ENCODE measurements around the gene TOMM40L.
"Not testable (repeated sequence)": the region's sequence is repeated elsewhere in the genome, so short reads cannot be mapped to it uniquely, and the experiment has no call there.

The TOMM40L gene

DNA sequence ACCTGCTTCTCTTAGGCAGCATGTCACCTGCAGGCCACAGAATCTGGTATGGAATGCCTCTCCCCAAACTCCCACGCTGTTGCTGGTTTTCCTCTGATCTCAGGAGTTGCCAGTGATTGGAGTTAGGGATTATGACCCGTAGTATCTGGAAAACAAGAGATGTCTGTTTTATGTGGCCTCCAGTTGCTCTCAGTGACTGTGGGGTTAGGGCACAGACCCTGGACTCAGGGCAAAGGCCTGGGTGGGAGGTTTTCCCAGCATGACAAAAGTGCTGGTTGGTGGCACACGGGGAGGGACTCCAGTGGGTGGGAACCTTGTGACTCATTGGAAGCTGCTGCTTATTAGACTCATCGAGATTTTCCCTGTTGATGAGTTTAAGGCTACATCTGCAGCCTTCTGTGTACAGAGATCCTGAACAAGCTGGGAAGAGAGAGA is 12.2 kb downstream of the TOMM40L start, which contains the start of gene NR1I3:
NR1I3 (minus strand) TSS at position 165 of the 435 bp plus-strand sequence. CDS start 1,638 bp downstream, outside the sequence.
- Mint-ChIP-seq H3K36me3 (peaks cover 2% of the 10 kb centered on the region), H3K27me3 (peaks cover 8% of the 10 kb centered on the region), H3K4me1 (peaks cover 5% of the 10 kb centered on the region), H3K9me3 (no peaks in the 10 kb centered on the region), H3K4me3 (no peak within 1 kb of the TSS), H3K27ac (no peak within 1 kb of the TSS)
- DNase-seq (ENCODE audit: low spot score in 2 of 2) (no peak), ATAC-seq (ENCODE audit: low read depth) (no peak)

DNA sequence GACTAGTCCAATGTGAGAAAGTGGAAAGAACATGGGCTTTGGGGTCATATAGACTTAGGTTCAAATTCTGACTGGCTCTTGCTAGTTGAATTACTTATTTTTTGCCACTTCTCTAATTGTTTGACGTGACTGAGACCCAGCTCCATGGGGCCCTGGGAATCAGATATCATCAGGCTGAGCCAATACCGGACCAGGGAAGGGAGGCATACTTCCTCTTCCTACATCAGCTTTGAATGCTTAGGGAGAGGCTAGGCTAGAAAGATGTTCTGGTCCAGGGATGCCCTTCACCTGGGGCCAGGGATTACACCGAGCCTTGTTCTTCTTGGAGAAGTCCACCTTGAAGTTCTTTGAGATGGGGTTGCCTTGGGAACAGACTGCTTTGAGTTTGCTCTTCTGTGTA is 15.8 kb downstream of the TOMM40L start:
- no peaks in the 10 kb centered on the region for H3K36me3 Mint-ChIP-seq
- peaks cover 5% of the 10 kb centered on the region for H3K4me1 Mint-ChIP-seq
- no peak overlapping the region for H3K27ac Mint-ChIP-seq

DNA sequence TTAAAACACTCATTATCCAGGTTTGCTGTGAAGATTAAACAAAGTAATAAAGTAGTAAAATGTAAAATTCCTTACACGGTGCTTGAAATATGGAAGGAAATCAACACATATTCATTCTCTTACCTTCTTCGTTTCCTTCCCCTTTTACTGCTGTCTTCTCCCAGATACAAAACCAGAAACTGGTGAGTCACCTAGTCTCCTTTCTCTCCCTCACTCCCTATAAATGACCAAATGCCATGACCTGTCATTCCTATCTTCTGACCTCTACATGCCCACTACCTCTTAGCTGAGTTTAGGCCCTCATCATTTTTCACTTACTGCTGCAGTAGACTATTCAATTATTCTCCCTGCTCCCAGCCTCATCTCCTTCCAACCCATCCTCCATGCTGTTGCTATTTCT is 16.5 kb downstream of the TOMM40L start:
- DNase-seq (ENCODE audit: low spot score in 2 of 2) = no peak
- ATAC-seq (ENCODE audit: low read depth) = no peak
- Mint-ChIP-seq H3K4me3 (no peak overlapping the region), H3K9me3 (no peaks in the 10 kb centered on the region), H3K27ac (no peak overlapping the region), H3K4me1 (peaks cover 5% of the 10 kb centered on the region), H3K27me3 (peaks cover 8% of the 10 kb centered on the region), H3K36me3 (no peaks in the 10 kb centered on the region)

More for the DNA sequence above, 15.8 kb downstream of the TOMM40L start:
- H3K27me3 Mint-ChIP-seq = peaks cover 8% of the 10 kb centered on the region
- no peak for ATAC-seq (ENCODE audit: low read depth)
- no peak overlapping the region for H3K4me3 Mint-ChIP-seq
- DNase-seq (ENCODE audit: low spot score in 2 of 2) = no peak
- H3K9me3 Mint-ChIP-seq = no peaks in the 10 kb centered on the region

DNA sequence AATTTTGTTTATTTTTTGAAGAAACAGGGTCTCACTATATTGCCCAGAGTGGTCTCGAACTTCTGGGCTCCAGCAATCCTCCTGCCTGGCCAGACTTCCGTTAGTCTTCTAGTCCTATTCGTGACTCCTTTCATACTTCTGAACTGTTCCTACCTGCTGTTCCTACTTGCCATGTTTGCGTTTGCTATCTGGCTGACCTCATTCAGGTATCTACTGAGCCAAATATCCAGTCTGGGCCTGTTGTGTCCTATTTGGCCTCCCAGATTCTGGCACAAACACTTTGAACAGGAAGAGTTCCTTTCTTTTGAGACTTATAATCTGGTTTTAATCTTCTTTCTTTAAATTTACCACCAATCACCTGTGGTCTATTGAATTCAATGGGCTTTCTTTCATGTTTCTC is 19.0 kb downstream of the TOMM40L start:
- DNase-seq (ENCODE audit: low spot score in 2 of 2) = no peak

DNA sequence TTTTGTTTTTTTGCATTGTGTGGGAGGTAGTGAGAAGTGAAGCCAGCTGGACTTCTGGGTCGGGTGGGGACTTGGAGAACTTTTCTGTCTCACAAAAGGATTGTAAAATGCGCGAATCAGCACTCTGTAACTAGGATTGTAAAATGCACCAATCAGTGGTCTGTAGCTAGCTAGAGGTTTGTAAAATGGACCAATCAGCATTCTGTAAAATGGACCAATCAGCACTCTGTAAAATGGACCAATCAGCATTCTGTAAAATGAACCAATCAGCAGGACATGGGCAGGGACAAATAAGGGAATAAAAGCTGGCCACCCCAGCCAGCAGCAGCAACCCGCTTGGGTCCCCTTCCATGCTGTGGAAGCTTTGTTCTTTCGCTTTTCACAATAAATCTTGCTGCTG is 24.2 kb downstream of the TOMM40L start:
- not testable (repeated sequence) for H3K9me3 Mint-ChIP-seq; H3K27me3 Mint-ChIP-seq; ATAC-seq (ENCODE audit: low read depth); H3K36me3 Mint-ChIP-seq; H3K4me1 Mint-ChIP-seq; H3K27ac Mint-ChIP-seq; H3K4me3 Mint-ChIP-seq; DNase-seq (ENCODE audit: low spot score in 2 of 2)

More for the DNA sequence above, 19.0 kb downstream of the TOMM40L start:
- Mint-ChIP-seq H3K9me3 (no peaks in the 10 kb centered on the region), H3K27ac (no peak overlapping the region), H3K4me3 (no peak overlapping the region), H3K4me1 (peaks cover 5% of the 10 kb centered on the region), H3K36me3 (no peaks in the 10 kb centered on the region), H3K27me3 (peaks cover 7% of the 10 kb centered on the region)
- no peak for ATAC-seq (ENCODE audit: low read depth)

DNA sequence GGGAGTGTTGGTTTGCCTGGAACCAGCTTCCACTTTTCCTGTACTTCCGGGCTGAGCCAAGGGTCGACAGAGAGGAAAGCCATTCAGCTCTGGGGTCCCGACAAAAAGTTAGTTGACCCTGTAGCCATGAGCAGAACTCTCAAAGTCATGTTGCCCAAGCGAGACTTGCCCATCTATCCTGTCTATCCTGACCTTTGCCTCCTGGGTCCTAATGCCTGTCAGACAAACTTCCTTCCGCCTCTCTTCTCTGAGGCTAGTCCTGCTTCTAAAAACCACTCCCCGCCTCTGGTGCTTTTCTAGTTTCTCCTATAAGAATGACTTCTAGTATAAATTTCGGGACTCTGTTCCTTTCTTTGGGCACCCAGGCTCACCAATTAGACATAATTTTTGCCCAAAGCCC is 25.0 kb downstream of the TOMM40L start:
- DNase-seq (ENCODE audit: low spot score in 2 of 2) = no peak
- Mint-ChIP-seq H3K4me1 (no peaks in the 10 kb centered on the region), H3K27ac (no peak overlapping the region), H3K27me3 (peaks cover 9% of the 10 kb centered on the region), H3K4me3 (no peak overlapping the region), H3K9me3 (peaks cover 4% of the 10 kb centered on the region), H3K36me3 (peaks cover 3% of the 10 kb centered on the region)
- ATAC-seq (ENCODE audit: low read depth) = no peak

DNA sequence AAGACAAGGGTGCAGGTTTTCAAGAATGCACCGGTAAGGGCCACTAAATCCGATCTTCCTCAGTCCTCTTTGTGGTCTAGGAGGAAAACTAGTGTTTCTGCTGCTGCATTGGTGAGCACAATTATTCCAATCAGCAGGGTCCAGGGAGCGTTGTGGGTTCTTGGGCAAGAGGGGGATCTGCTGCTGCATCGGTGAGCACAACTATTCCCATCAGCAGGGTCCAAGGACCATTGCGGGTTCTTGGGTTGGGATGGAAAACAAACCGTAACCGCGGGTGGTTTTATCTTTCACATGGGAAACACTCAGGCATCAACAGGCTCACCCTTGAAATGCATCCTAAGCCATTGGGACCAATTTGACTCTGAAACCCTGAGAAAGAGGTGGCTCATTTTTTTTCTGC is 25.7 kb downstream of the TOMM40L start:
- ATAC-seq (ENCODE audit: low read depth) (no peak), DNase-seq (ENCODE audit: low spot score in 2 of 2) (no peak)
- Mint-ChIP-seq H3K9me3 (peaks cover 5% of the 10 kb centered on the region), H3K27ac (no peak overlapping the region), H3K36me3 (peaks cover 3% of the 10 kb centered on the region), H3K4me3 (no peak overlapping the region), H3K4me1 (no peaks in the 10 kb centered on the region), H3K27me3 (peaks cover 9% of the 10 kb centered on the region)

DNA sequence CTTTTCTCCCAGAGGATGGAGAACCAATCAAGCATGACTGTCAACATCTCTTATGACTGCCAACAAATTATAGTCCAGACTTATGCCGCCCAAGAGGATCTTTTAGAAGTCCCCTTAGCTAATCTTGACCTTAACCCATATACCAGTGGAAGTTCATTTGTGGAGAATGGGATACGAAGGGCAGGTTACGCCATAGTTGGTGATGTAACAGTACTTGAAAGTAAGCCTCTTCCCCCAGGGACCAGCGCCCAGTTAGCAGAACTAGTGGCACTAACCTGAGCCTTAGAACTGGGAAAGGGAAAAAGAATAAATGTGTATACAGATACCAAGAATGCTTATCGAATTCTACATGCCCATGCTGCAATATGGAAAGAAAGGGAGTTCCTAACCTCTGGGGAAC is 29.4 kb downstream of the TOMM40L start:
- H3K27me3 Mint-ChIP-seq = peaks cover 24% of the 10 kb centered on the region
- not testable (repeated sequence) for H3K4me3 Mint-ChIP-seq; H3K27ac Mint-ChIP-seq; H3K4me1 Mint-ChIP-seq; DNase-seq (ENCODE audit: low spot score in 2 of 2); H3K9me3 Mint-ChIP-seq; ATAC-seq (ENCODE audit: low read depth)
- peaks cover 11% of the 10 kb centered on the region for H3K36me3 Mint-ChIP-seq

DNA sequence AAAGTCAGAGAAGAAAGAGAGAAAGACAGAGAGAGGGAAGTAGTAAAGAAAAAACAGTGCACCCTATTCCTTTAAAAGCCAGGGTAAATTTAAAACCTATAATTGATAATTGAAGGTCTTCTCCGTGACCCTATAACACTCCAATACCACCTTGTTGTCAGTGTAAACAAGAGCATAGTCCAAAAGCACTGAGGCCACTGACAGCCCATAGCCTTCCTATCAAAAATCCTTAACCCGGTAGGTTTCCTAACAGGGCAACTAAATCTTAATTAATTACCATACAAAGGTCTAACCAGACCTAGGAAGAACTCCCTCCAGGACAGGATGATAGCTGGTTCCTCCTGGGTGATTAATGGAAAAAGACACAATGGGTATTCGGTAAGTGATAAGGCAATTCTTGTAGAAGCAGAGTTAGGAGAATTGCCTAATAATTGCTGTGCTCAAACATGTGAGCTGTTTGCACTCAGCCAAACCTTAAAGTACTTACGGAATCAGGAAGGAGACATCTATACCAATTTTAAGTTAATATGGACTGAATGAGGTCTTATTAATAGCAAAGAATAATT is 30.2 kb downstream of the TOMM40L start:
- H3K36me3 Mint-ChIP-seq = peaks cover 11% of the 10 kb centered on the region
- H3K4me3 Mint-ChIP-seq; DNase-seq (ENCODE audit: low spot score in 2 of 2); H3K9me3 Mint-ChIP-seq; H3K27ac Mint-ChIP-seq; ATAC-seq (ENCODE audit: low read depth): not testable (repeated sequence)
- peaks cover 11% of the 10 kb centered on the region for H3K4me1 Mint-ChIP-seq
- peaks cover 26% of the 10 kb centered on the region for H3K27me3 Mint-ChIP-seq

DNA sequence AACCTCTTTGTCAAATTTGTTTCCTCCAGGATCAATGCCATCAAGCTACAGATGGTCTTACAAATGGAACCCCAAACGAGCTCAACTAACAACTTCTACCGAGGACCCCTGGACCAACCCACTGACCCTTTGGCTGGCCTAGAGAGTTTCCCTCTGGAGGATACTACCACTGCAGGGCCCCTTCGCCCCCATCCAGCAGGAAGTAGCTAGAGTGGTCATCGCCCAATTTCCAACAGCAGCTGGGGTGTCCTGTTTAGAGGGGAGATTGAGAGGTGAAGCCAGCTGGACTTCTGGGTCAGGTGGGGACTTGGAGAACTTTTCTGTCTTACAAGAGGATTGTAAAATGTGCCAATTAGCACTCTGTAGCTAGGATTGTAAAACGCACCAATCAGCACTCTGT is 31.2 kb downstream of the TOMM40L start:
- not testable (repeated sequence) for H3K4me3 Mint-ChIP-seq; H3K9me3 Mint-ChIP-seq; H3K27ac Mint-ChIP-seq; ATAC-seq (ENCODE audit: low read depth)
- peak in 1 of 2 donors; percentile 22 for DNase-seq (ENCODE audit: low spot score in 2 of 2)
- Mint-ChIP-seq H3K36me3 (peaks cover 11% of the 10 kb centered on the region), H3K27me3 (peaks cover 34% of the 10 kb centered on the region), H3K4me1 (peaks cover 19% of the 10 kb centered on the region)

DNA sequence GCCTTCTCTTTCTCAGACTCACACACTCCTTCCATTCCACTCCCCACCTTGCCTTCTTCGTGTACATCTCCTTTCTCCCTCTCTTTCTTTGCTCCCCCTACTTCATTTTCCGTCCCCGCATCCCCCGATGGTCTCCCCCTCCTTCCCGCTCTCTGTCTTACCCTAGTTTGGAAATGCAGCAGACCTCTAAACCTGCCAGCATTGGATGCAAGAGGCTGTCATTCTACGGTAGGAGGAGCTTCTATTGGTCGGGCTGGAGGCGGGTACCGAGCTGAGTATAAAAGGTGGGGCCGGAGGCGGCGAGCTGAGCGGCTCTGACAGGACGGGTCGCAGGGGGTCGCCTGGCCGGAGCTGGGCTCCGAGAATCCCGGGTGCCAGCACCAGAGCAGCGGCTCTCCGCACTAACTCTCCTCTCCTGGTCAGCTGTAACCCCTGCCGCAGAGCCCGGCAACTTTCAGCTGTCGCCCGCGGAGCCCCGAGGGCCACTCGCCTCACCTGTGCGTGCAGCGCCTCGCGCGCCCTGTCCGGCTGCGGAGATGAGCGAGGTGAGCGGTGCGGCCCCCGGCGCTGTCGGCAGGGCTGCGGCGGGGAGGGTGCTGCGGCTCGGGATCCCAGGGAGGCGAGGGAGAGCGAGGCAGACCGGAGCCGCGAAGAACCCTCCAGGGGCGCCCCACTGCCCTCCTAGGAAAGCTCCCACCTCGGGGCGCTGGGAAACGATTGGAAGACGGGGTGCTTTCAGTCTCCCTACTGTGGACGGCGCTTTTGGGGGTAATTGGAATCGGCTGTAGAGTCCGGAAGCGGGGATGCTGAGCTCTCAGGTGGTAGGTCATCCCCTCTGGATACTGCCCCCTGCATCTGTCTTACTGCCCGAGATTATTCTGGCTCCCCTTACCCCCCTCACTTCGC is 32.8 kb downstream of the TOMM40L start, which contains the start of gene PCP4L1:
PCP4L1 (plus strand) TSS at position 307 of the 906 bp plus-strand sequence; CDS start at position 537, 230 bp downstream.
- H3K36me3 Mint-ChIP-seq = peaks cover 11% of the 10 kb centered on the region
- peak within 1 kb of the TSS; percentile 67 for H3K4me3 Mint-ChIP-seq
- peak; percentile 76 for ATAC-seq (ENCODE audit: low read depth)
- H3K27ac Mint-ChIP-seq = no peak within 1 kb of the TSS
- H3K4me1 Mint-ChIP-seq = peaks cover 19% of the 10 kb centered on the region
- peak; percentile 11 to 35 for DNase-seq (ENCODE audit: low spot score in 2 of 2)
- peaks cover 38% of the 10 kb centered on the region for H3K27me3 Mint-ChIP-seq
- H3K9me3 Mint-ChIP-seq = peaks cover 10% of the 10 kb centered on the region

DNA sequence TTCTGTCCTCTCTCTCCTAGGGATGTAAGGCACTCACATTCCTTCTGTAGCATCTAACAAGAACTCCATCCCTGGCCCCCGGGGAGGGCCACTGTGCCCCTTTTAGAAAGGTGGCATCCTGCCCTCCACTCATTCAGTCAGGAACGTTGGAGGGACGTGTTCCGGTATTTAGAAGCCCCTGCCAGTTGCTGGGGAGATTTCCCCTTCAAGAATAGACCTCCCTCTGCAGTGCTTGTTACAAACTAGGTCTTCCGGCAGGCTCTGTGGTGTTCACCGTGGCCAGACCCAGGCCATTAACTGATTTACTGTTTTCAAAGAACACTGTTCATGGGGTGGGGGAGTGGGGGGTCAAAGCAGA is 33.5 kb downstream of the TOMM40L start:
- no peak for ATAC-seq (ENCODE audit: low read depth)
- peaks cover 35% of the 10 kb centered on the region for H3K27me3 Mint-ChIP-seq
- peaks cover 19% of the 10 kb centered on the region for H3K4me1 Mint-ChIP-seq
- peak overlapping the region; percentile 27 for H3K4me3 Mint-ChIP-seq
- peaks cover 10% of the 10 kb centered on the region for H3K9me3 Mint-ChIP-seq
- peaks cover 11% of the 10 kb centered on the region for H3K36me3 Mint-ChIP-seq
- no peak for DNase-seq (ENCODE audit: low spot score in 2 of 2)
- no peak overlapping the region for H3K27ac Mint-ChIP-seq

DNA sequence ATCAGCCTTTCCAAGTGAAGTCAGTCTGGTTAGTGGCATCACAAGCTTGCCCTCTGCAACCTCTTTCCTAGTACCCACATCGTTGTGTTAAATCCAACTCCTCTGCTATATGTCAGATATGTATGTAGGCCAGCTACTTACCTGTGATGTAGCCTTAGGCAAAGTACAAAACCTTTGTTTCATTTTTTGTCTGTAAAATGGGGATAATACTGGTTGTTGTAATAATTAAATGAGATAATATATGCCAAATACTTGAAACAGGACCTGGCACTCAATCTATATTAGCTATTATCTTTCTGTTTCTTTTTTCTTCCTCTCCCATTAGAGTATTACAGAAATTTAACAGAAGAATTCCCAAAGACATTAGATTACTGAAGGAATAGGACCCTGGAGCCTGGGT is 33.9 kb downstream of the TOMM40L start:
- ATAC-seq (ENCODE audit: low read depth) (no peak), DNase-seq (ENCODE audit: low spot score in 2 of 2) (no peak)
- H3K9me3 Mint-ChIP-seq = peaks cover 10% of the 10 kb centered on the region
- peaks cover 11% of the 10 kb centered on the region for H3K36me3 Mint-ChIP-seq
- no peak overlapping the region for H3K27ac Mint-ChIP-seq
- H3K27me3 Mint-ChIP-seq = peaks cover 37% of the 10 kb centered on the region
- no peak overlapping the region for H3K4me3 Mint-ChIP-seq
- H3K4me1 Mint-ChIP-seq = peaks cover 19% of the 10 kb centered on the region

Measured in memory B cell (primary cell).